ENCODE measurements around the gene FGD3.
"Not testable (repeated sequence)": the region's sequence is repeated elsewhere in the genome, so short reads cannot be mapped to it uniquely, and the experiment has no call there.

GRCh38 chr9:93015190-93015589, 67.9 kb downstream of the FGD3 start:
- TF ChIP-seq, protein P1, sequence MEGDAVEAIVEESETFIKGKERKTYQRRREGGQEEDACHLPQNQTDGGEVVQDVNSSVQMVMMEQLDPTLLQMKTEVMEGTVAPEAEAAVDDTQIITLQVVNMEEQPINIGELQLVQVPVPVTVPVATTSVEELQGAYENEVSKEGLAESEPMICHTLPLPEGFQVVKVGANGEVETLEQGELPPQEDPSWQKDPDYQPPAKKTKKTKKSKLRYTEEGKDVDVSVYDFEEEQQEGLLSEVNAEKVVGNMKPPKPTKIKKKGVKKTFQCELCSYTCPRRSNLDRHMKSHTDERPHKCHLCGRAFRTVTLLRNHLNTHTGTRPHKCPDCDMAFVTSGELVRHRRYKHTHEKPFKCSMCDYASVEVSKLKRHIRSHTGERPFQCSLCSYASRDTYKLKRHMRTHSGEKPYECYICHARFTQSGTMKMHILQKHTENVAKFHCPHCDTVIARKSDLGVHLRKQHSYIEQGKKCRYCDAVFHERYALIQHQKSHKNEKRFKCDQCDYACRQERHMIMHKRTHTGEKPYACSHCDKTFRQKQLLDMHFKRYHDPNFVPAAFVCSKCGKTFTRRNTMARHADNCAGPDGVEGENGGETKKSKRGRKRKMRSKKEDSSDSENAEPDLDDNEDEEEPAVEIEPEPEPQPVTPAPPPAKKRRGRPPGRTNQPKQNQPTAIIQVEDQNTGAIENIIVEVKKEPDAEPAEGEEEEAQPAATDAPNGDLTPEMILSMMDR (IDR thresholded peaks at IDR 0.05) = not testable (repeated sequence)
- not testable (repeated sequence) for TF ChIP-seq EP300 (IDR thresholded peaks at IDR 0.05); MAFK (IDR thresholded peaks at IDR 0.05; ENCODE audit: partially characterized antibody); RAD21 (conservative IDR thresholded peaks at IDR 0.05 in 1 of 2, IDR thresholded peaks at IDR 0.05 in 1 of 2); USF2 (IDR thresholded peaks at IDR 0.05); MYC (IDR thresholded peaks at IDR 0.05; ENCODE audit: borderline replicate concordance, low read length)
- TF ChIP-seq, protein P2, sequence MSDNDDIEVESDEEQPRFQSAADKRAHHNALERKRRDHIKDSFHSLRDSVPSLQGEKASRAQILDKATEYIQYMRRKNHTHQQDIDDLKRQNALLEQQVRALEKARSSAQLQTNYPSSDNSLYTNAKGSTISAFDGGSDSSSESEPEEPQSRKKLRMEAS (IDR thresholded peaks at IDR 0.05) = not testable (repeated sequence)
- TF ChIP-seq, protein P3, sequence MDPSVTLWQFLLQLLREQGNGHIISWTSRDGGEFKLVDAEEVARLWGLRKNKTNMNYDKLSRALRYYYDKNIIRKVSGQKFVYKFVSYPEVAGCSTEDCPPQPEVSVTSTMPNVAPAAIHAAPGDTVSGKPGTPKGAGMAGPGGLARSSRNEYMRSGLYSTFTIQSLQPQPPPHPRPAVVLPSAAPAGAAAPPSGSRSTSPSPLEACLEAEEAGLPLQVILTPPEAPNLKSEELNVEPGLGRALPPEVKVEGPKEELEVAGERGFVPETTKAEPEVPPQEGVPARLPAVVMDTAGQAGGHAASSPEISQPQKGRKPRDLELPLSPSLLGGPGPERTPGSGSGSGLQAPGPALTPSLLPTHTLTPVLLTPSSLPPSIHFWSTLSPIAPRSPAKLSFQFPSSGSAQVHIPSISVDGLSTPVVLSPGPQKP (IDR thresholded peaks at IDR 0.05; ENCODE audit: low read depth, low read length) = not testable (repeated sequence)

Data from A549 (cell line).